Chondrocyte (in vitro differentiated cells): Measurements from ENCODE around the gene SF3B5. TPM values are rescaled to one million over a fixed set of nuclear protein-coding genes. Genes with fewer than 3 reads are reported as not detected.

Experiments
- DNase-seq: peaks from one replicate; pipeline ENCODE4 v3.0.0; 2021; ENCODE audit warnings: mixed read lengths, low spot score
- H3K27ac Mint-ChIP-seq: one replicate; pipeline ENCODE4 v1.8.0; 2021; ENCODE audit warnings: mild to moderate bottlenecking, moderate library complexity, mixed read lengths; ENCODE audit not compliant: unreplicated experiment
- H3K27me3 Mint-ChIP-seq: 2 replicates; pipeline ENCODE4 v1.8.0; 2021; ENCODE audit warnings: low read depth, mixed read lengths
- H3K36me3 Mint-ChIP-seq: 2 replicates; pipeline ENCODE4 v1.8.0; 2021; ENCODE audit warnings: low read depth, mixed read lengths
- H3K4me1 Mint-ChIP-seq: 2 replicates; pipeline ENCODE4 v1.8.0; 2021; ENCODE audit warnings: low read depth, mild to moderate bottlenecking, mixed read lengths
- H3K4me3 Mint-ChIP-seq: one replicate; pipeline ENCODE4 v1.8.0; 2021; ENCODE audit warnings: mild to moderate bottlenecking, moderate library complexity, mixed read lengths; ENCODE audit not compliant: unreplicated experiment
- H3K9me3 Mint-ChIP-seq: 2 replicates; pipeline ENCODE4 v1.8.0; 2021; ENCODE audit warnings: low read depth, mixed read lengths
- total RNA-seq: library from RNA; stranded (reverse); gene quantifications from 3 replicates; pipeline ENCODE4 v1.2.1, GENCODE V29; 2021
- TF ChIP-seq, protein P1 (sequence below): fragments of 200-600 bp; sonication (generic); IDR thresholded peaks from 2 replicates; pipeline ENCODE4 v1.5.0; 2021; ENCODE audit warnings: antibody characterized with exemption, mild to moderate bottlenecking, moderate library complexity

The SF3B5 gene
- total RNA-seq, 1 donor from 2014 or later = 97.9 TPM

DNA sequence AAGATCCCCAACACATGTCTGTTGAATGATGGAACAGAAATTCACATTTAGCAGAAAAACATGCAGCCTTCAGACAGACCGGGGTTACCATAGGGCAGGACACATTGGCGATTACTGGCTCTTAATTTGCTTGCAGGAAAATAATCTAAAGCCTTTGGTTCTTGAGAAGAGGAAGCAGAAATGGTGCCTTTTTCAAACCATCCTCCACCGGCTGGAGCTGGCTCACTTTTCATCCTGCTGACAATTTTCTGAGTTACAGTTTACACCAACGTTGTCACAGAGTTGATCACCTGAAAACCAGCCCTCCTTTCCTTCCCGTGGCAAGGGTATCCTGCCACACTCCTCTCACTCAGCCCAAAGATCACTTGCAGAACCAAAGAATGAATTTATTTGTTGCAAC, 32.6 kb downstream of the SF3B5 start:
- no peak overlapping the region for H3K27ac Mint-ChIP-seq
- no peaks in the 10 kb centered on the region for H3K36me3 Mint-ChIP-seq
- no peak overlapping the region for H3K4me3 Mint-ChIP-seq
- peaks cover 57% of the 10 kb centered on the region for H3K27me3 Mint-ChIP-seq
- H3K4me1 Mint-ChIP-seq = peaks cover 17% of the 10 kb centered on the region
- TF ChIP-seq, protein P1, sequence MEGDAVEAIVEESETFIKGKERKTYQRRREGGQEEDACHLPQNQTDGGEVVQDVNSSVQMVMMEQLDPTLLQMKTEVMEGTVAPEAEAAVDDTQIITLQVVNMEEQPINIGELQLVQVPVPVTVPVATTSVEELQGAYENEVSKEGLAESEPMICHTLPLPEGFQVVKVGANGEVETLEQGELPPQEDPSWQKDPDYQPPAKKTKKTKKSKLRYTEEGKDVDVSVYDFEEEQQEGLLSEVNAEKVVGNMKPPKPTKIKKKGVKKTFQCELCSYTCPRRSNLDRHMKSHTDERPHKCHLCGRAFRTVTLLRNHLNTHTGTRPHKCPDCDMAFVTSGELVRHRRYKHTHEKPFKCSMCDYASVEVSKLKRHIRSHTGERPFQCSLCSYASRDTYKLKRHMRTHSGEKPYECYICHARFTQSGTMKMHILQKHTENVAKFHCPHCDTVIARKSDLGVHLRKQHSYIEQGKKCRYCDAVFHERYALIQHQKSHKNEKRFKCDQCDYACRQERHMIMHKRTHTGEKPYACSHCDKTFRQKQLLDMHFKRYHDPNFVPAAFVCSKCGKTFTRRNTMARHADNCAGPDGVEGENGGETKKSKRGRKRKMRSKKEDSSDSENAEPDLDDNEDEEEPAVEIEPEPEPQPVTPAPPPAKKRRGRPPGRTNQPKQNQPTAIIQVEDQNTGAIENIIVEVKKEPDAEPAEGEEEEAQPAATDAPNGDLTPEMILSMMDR = no peak
- DNase-seq = no peak
- H3K9me3 Mint-ChIP-seq = no peaks in the 10 kb centered on the region

GRCh38 chr6:144059139-144059538, 36.2 kb downstream of the SF3B5 start:
- Mint-ChIP-seq H3K4me3 (no peak overlapping the region), H3K27me3 (peaks cover 51% of the 10 kb centered on the region), H3K9me3 (no peaks in the 10 kb centered on the region), H3K36me3 (no peaks in the 10 kb centered on the region), H3K27ac (no peak overlapping the region), H3K4me1 (peaks cover 11% of the 10 kb centered on the region)
- TF ChIP-seq, protein P1 = no peak
- no peak for DNase-seq

GRCh38 chr6:144055121-144055931, 40.0 kb downstream of the SF3B5 start:
- TF ChIP-seq, protein P1 = no peak
- H3K36me3 Mint-ChIP-seq = no peaks in the 10 kb centered on the region
- no peaks in the 10 kb centered on the region for H3K4me1 Mint-ChIP-seq
- H3K9me3 Mint-ChIP-seq = no peaks in the 10 kb centered on the region
- no peak for DNase-seq
- H3K4me3 Mint-ChIP-seq = no peak overlapping the region
- no peak overlapping the region for H3K27ac Mint-ChIP-seq
- H3K27me3 Mint-ChIP-seq = peaks cover 31% of the 10 kb centered on the region

GRCh38 chr6:144053601-144054000, 41.8 kb downstream of the SF3B5 start:
- H3K36me3 Mint-ChIP-seq = no peaks in the 10 kb centered on the region
- no peak for DNase-seq
- TF ChIP-seq, protein P1 = no peak
- H3K9me3 Mint-ChIP-seq = peaks cover 5% of the 10 kb centered on the region
- no peaks in the 10 kb centered on the region for H3K4me1 Mint-ChIP-seq
- no peak overlapping the region for H3K4me3 Mint-ChIP-seq
- H3K27ac Mint-ChIP-seq = no peak overlapping the region
- H3K27me3 Mint-ChIP-seq = peaks cover 43% of the 10 kb centered on the region

DNA sequence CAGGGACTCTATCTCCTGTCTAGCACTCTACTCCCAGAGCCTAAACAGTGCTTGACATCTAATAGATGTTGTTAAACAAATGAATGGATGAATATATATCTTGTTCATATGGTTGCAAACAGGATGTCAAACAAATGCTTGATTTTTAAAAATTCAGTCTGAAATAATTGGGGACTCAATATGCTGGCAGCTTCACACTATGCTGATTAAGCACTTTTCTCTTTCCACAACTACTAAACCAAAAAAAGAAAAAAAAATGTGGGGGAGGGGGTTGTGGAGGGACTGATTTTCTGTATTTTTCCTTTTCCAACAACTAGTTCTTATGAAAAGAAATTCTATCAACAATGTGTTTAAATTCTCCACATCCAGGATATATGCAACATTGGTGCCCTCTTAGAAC, 42.9 kb downstream of the SF3B5 start:
- TF ChIP-seq, protein P1 = no peak
- no peaks in the 10 kb centered on the region for H3K4me1 Mint-ChIP-seq
- H3K36me3 Mint-ChIP-seq = peaks cover 3% of the 10 kb centered on the region
- peaks cover 9% of the 10 kb centered on the region for H3K9me3 Mint-ChIP-seq
- H3K27ac Mint-ChIP-seq = no peak overlapping the region
- H3K27me3 Mint-ChIP-seq = peaks cover 44% of the 10 kb centered on the region
- H3K4me3 Mint-ChIP-seq = no peak overlapping the region
- no peak for DNase-seq
